ENCODE data around the gene KCNMA1.

GRCh38 chr10:77619964-77620703, 17.5 kb downstream of the KCNMA1 start:
- no peak for TF ChIP-seq CTCF (conservative IDR thresholded peaks at IDR 0.05)
- TF ChIP-seq EZH2 (IDR thresholded peaks at IDR 0.05; ENCODE audit: low read depth): no peak

Data from PC-9 (cell line).